ENCODE measurements around the gene CYRIA. TPM values are rescaled to one million over a fixed set of nuclear protein-coding genes. Genes with fewer than 3 reads are reported as not detected.

CYRIA gene
- total RNA-seq, 3 donors from 2014 or later (not counting 1 experiment from before 2014, with no cell fraction given), result 37.4 to 54.8 (median 38.5) TPM

GRCh38 chr2:16625201-16625729 is 40.4 kb downstream of the CYRIA start:
- Histone ChIP-seq H3K27me3 (ENCODE audit: control insufficient read depth, insufficient read depth, low read length) (no peaks in the 10 kb centered on the region), H3K36me3 (ENCODE audit: control insufficient read depth, insufficient read depth, low read length) (peaks cover 30% of the 10 kb centered on the region), H3K27ac (ENCODE audit: low read length) (peak overlapping the region; percentile 61), H3K4me1 (ENCODE audit: control insufficient read depth, insufficient read depth, low read length) (peaks cover 76% of the 10 kb centered on the region), H3K9me3 (ENCODE audit: control insufficient read depth, insufficient read depth, low read length) (no peaks in the 10 kb centered on the region), H3K4me3 (ENCODE audit: low read length) (no peak overlapping the region)
- intact Hi-C loops (cut with micrococcal nuclease), result loop anchor here (5.0 kb wide), 1 partner anchor 37 kb away; no protein-coding TSS in a partner anchor
- H3K27me3 Mint-ChIP-seq (ENCODE audit: low read depth in 2 of 2), result no peaks in the 10 kb centered on the region
- H3K4me1 Mint-ChIP-seq, result peaks cover 96% of the 10 kb centered on the region in 2 donors
- H3K27ac Mint-ChIP-seq, result peak overlapping the region; percentile 78 to 80
- peaks cover 22% of the 10 kb centered on the region for H3K36me3 Mint-ChIP-seq
- no peak for TF ChIP-seq CTCF (IDR thresholded peaks at IDR 0.05)
- DNase-seq (peak in 1 of 2 donors; percentile 16), ATAC-seq (peak; percentile 24 to 61 (median 25))
- 7% methylated on average over 4 of the region's 5 CpGs for WGBS (ENCODE audit: insufficient coverage)
- H3K4me3 Mint-ChIP-seq, result peak overlapping the region; percentile 77
- no peaks in the 10 kb centered on the region for H3K9me3 Mint-ChIP-seq

- no peak for DNase-seq
- H3K9me3 ChIP-seq (ENCODE audit: control insufficient read depth, insufficient read depth, low read length), result no peaks in the 10 kb centered on the region
- H3K27me3 ChIP-seq (ENCODE audit: control insufficient read depth, insufficient read depth, low read length), result no peaks in the 10 kb centered on the region
- no peak overlapping the region for H3K4me3 ChIP-seq (ENCODE audit: low read length)
- Mint-ChIP-seq H3K4me3 (peak overlapping the region; percentile 77), H3K4me1 (peaks cover 88% of the 10 kb centered on the region in 2 donors), H3K9me3 (no peaks in the 10 kb centered on the region), H3K36me3 (peaks cover 22% of the 10 kb centered on the region), H3K27ac (peak overlapping the region; percentile 78 to 80), H3K27me3 (ENCODE audit: low read depth in 2 of 2) (no peaks in the 10 kb centered on the region)
- H3K4me1 ChIP-seq (ENCODE audit: control insufficient read depth, insufficient read depth, low read length), result peaks cover 67% of the 10 kb centered on the region
- ATAC-seq, result no peak
- intact Hi-C loops (cut with micrococcal nuclease), result no loop called here
- H3K36me3 ChIP-seq (ENCODE audit: control insufficient read depth, insufficient read depth, low read length), result peaks cover 39% of the 10 kb centered on the region
- WGBS (ENCODE audit: insufficient coverage), result 57% methylated on average over 1 of the region's 1 CpG
- TF ChIP-seq CTCF (IDR thresholded peaks at IDR 0.05), result no peak
- no peak overlapping the region for H3K27ac ChIP-seq (ENCODE audit: low read length)
Measured at GRCh38 chr2:16624436-16624780, 41.2 kb downstream of the CYRIA start.

GRCh38 chr2:16623564-16624435 is 41.8 kb downstream of the CYRIA start:
- WGBS (ENCODE audit: insufficient coverage), result 49% methylated on average over 5 of the region's 5 CpGs
- no peak overlapping the region for H3K27ac ChIP-seq (ENCODE audit: low read length)
- H3K4me1 ChIP-seq (ENCODE audit: control insufficient read depth, insufficient read depth, low read length), result peaks cover 61% of the 10 kb centered on the region
- Mint-ChIP-seq H3K9me3 (no peaks in the 10 kb centered on the region), H3K27me3 (ENCODE audit: low read depth in 2 of 2) (no peaks in the 10 kb centered on the region), H3K4me1 (peaks cover 81 to 82% of the 10 kb centered on the region in 2 donors), H3K4me3 (peak overlapping the region; percentile 1), H3K36me3 (peaks cover 22% of the 10 kb centered on the region), H3K27ac (peak overlapping the region; percentile 78 to 80)
- ATAC-seq (no peak), DNase-seq (no peak)
- H3K4me3 ChIP-seq (ENCODE audit: low read length), result no peak overlapping the region
- H3K9me3 ChIP-seq (ENCODE audit: control insufficient read depth, insufficient read depth, low read length), result no peaks in the 10 kb centered on the region
- TF ChIP-seq CTCF (IDR thresholded peaks at IDR 0.05), result no peak
- H3K36me3 ChIP-seq (ENCODE audit: control insufficient read depth, insufficient read depth, low read length), result peaks cover 45% of the 10 kb centered on the region
- no peaks in the 10 kb centered on the region for H3K27me3 ChIP-seq (ENCODE audit: control insufficient read depth, insufficient read depth, low read length)
- intact Hi-C loops (cut with micrococcal nuclease), result no loop called here

Measured in natural killer cell (primary cell).